ENCODE results near the gene HAPLN2. TPM values are rescaled to one million over a fixed set of nuclear protein-coding genes. Genes with fewer than 3 reads are reported as not detected.

The HAPLN2 gene
- total RNA-seq, 1 experiment from 2014 or later = 0.21 TPM

- Histone ChIP-seq H3K4me1 (ENCODE audit: control insufficient read depth, insufficient read depth, low read length) (peaks cover 14% of the 10 kb centered on the region), H3K36me3 (ENCODE audit: control insufficient read depth, insufficient read depth, low read length) (no peaks in the 10 kb centered on the region; the same call in 1 of the 2 replicates), H3K4me3 (ENCODE audit: low read depth in 2 of 2, low read length in 2 of 2) (no peak overlapping the region), H3K27me3 (ENCODE audit: control insufficient read depth, insufficient read depth, low read length) (no peaks in the 10 kb centered on the region), H3K9me3 (ENCODE audit: control insufficient read depth, insufficient read depth, low read depth, low read length) (no peaks in the 10 kb centered on the region), H3K27ac (ENCODE audit: low read length) (no peak overlapping the region)
- CTCF ChIA-PET = interaction anchor here (0.7 to 5.6 kb wide), 2 partner anchors 12 to 29 kb away, joined by 4 to 41 read pairs; no protein-coding TSS in a partner anchor
- no peak for TF ChIP-seq POLR2AphosphoS5 (IDR thresholded peaks at IDR 0.05; ENCODE audit: low read depth, low read length)
- no peak for TF ChIP-seq SIN3A (IDR thresholded peaks at IDR 0.05; ENCODE audit: borderline replicate concordance, insufficient read depth, low read depth, low read length)
- TF ChIP-seq TCF7L2 (IDR thresholded peaks at IDR 0.05; ENCODE audit: low read depth, low read length) = no peak
- no peak for TF ChIP-seq REST (IDR thresholded peaks at IDR 0.05; ENCODE audit: insufficient read depth in 1 of 2, low read depth in 2 of 2, low read length in 1 of 2)
- no peak for TF ChIP-seq CTCF (IDR thresholded peaks at IDR 0.05)
- intact Hi-C loops (cut with micrococcal nuclease; ENCODE audit: unreplicated experiment) = no loop called here
- BruUV-seq (replicated peaks) = no TSS peak
- POLR2A ChIA-PET = no interaction called here
- in situ Hi-C loops (cut with HindIII; ENCODE audit: low pct_unique_long_range_greater_than_20kb, low sequenced_read_pairs) = no loop called here
- DNase-seq (ENCODE audit: low read depth, low spot score) = no peak
- no peak for ATAC-seq
Measured at GRCh38 chr1:156655151-156655903, 36.1 kb downstream of the HAPLN2 start.

GRCh38 chr1:156655904-156656516, 36.8 kb downstream of the HAPLN2 start:
- Histone ChIP-seq H3K4me3 (ENCODE audit: low read depth in 2 of 2, low read length in 2 of 2) (no peak overlapping the region), H3K36me3 (ENCODE audit: control insufficient read depth, insufficient read depth, low read length) (no peaks in the 10 kb centered on the region; the same call in 1 of the 2 replicates), H3K27ac (ENCODE audit: low read length) (no peak overlapping the region), H3K27me3 (ENCODE audit: control insufficient read depth, insufficient read depth, low read length) (no peaks in the 10 kb centered on the region), H3K9me3 (ENCODE audit: control insufficient read depth, insufficient read depth, low read depth, low read length) (no peaks in the 10 kb centered on the region), H3K4me1 (ENCODE audit: control insufficient read depth, insufficient read depth, low read length) (peaks cover 21% of the 10 kb centered on the region)
- CTCF ChIA-PET = interaction anchor here (2.3 to 5.6 kb wide), 2 partner anchors 29 to 32 kb away, joined by 11 to 41 read pairs; no protein-coding TSS in a partner anchor
- POLR2A ChIA-PET = no interaction called here
- TF ChIP-seq CTCF (IDR thresholded peaks at IDR 0.05) (no peak), TCF7L2 (IDR thresholded peaks at IDR 0.05; ENCODE audit: low read depth, low read length) (no peak), POLR2AphosphoS5 (IDR thresholded peaks at IDR 0.05; ENCODE audit: low read depth, low read length) (no peak), SIN3A (IDR thresholded peaks at IDR 0.05; ENCODE audit: borderline replicate concordance, insufficient read depth, low read depth, low read length) (no peak), REST (IDR thresholded peaks at IDR 0.05; ENCODE audit: insufficient read depth in 1 of 2, low read depth in 2 of 2, low read length in 1 of 2) (no peak)
- intact Hi-C loops (cut with micrococcal nuclease; ENCODE audit: unreplicated experiment) = no loop called here
- ATAC-seq (no peak), DNase-seq (ENCODE audit: low read depth, low spot score) (no peak)
- BruUV-seq (replicated peaks) = no TSS peak
- in situ Hi-C loops (cut with HindIII; ENCODE audit: low pct_unique_long_range_greater_than_20kb, low sequenced_read_pairs) = no loop called here
